Measurements from ENCODE around the gene TAL1. TPM values are rescaled to one million over a fixed set of nuclear protein-coding genes. Genes with fewer than 3 reads are reported as not detected.

TAL1 gene
- total and polyA plus RNA-seq, 10 of the 15 experiments (the other 5 are each of a cell fraction or from before 2014, with no cell fraction given), result 0.05 TPM; not detected in 9

- ChIA-PET SMC1A (ENCODE audit: uncharacterized antibody, unreplicated experiment) (no interaction called here), CTCF (no interaction called here), RAD21 (ENCODE audit: unreplicated experiment) (interaction anchor here (0.6 kb wide), 1 partner anchor 25 kb away, joined by 4 read pairs; no protein-coding TSS in a partner anchor), POLR2A (no interaction called here)
- no peak for DNase-seq (ENCODE audit: low read depth, low spot score)
- Histone ChIP-seq H2AFZ (ENCODE audit: control insufficient read depth, low read depth, low read length) (no peak overlapping the region), H3K9me3 (replicated peaks; ENCODE audit: control insufficient read depth, insufficient read depth, low read length) (no peaks in the 10 kb centered on the region), H3K4me1 (ENCODE audit: control insufficient read depth, insufficient read depth, low read length) (peaks cover 3% of the 10 kb centered on the region; the same call in 1 of the 2 replicates), H3K36me3 (ENCODE audit: control insufficient read depth in 2 of 2, insufficient read depth in 2 of 2, low read length in 1 of 2) (no peaks in the 10 kb centered on the region), H3K79me2 (ENCODE audit: control insufficient read depth, insufficient read depth, low read length) (no peaks in the 10 kb centered on the region), H4K20me1 (ENCODE audit: control insufficient read depth, insufficient read depth) (no peaks in the 10 kb centered on the region), H3K27me3 (replicated peaks in 1 of 2; ENCODE audit: control insufficient read depth in 2 of 2, insufficient read depth in 2 of 2, low read length in 1 of 2) (peaks cover 28 to 29% of the 10 kb centered on the region in 2 experiments), H3K4me2 (ENCODE audit: control insufficient read depth, insufficient read depth) (no peak overlapping the region), H3K9ac (ENCODE audit: control insufficient read depth, insufficient read depth, low read length) (no peak overlapping the region), H3K4me3 (no peak overlapping the region), H3K27ac (ENCODE audit: control insufficient read depth, insufficient read depth) (no peak overlapping the region)
- BruUV-seq (replicated peaks), result no TSS peak
- TF ChIP-seq SIX5 (IDR thresholded peaks at IDR 0.05; ENCODE audit: low read depth, low read length, severe bottlenecking) (no peak), ZBED1 (IDR thresholded peaks at IDR 0.05; ENCODE audit: borderline replicate concordance) (no peak), NBN (IDR thresholded peaks at IDR 0.05) (no peak), MLLT1 (IDR thresholded peaks at IDR 0.05) (no peak), ZZZ3 (IDR thresholded peaks at IDR 0.05; ENCODE audit: control insufficient read depth, insufficient read length, low read depth) (no peak), ZNF217 (IDR thresholded peaks at IDR 0.05) (no peak), PAX8 (IDR thresholded peaks at IDR 0.05) (no peak), EZH2 (IDR thresholded peaks at IDR 0.05; ENCODE audit: borderline replicate concordance, control insufficient read depth, low read depth, low read length) (peak; percentile 91; the same call in 1 of the 2 replicates), SMAD5 (IDR thresholded peaks at IDR 0.05; ENCODE audit: low read depth) (no peak)
- in situ Hi-C loops (cut with MboI), result no loop called here
- WGBS (ENCODE audit: insufficient coverage, insufficient replicate concordance, low lambda C conversion rate, missing lambda C conversion rate), result 16% methylated on average over 23 of the region's 23 CpGs
- FAIRE-seq, result no peak
- intact Hi-C loops (cut with micrococcal nuclease; ENCODE audit: unreplicated experiment), result no loop called here
- ATAC-seq, result no peak
Observed at GRCh38 chr1:47229886-47230691, 1.9 kb downstream of the TAL1 start.

Data from GM12878 (cell line).